Fibroblast of lung (primary cell): ENCODE measurements around the gene TUBGCP6.

Experiments
- EZH2 ChIP-seq: IDR thresholded peaks from 2 replicates; pipeline ENCODE4 v1.5.1; 2012; ENCODE audit warnings: low read length, control low read depth, mild to moderate bottlenecking; ENCODE audit errors: missing control alignments
- TF ChIP-seq, protein P1 (sequence below), 2 donors: IDR thresholded peaks in 1 of 2; conservative IDR thresholded peaks in 1 of 2; 1 replicate in 1 of 2; 2 replicates in 1 of 2; pipeline ENCODE4 v1.5.1; 2011 to 2012; ENCODE audit warnings: low read length in 2 of 2, control low read depth in 1 of 2, inconsistent platforms in 1 of 2, low read depth in 1 of 2, mild to moderate bottlenecking in 1 of 2

GRCh38 chr22:50293441-50294318, 48.9 kb upstream of the TUBGCP6 start:
- TF ChIP-seq, protein P1, sequence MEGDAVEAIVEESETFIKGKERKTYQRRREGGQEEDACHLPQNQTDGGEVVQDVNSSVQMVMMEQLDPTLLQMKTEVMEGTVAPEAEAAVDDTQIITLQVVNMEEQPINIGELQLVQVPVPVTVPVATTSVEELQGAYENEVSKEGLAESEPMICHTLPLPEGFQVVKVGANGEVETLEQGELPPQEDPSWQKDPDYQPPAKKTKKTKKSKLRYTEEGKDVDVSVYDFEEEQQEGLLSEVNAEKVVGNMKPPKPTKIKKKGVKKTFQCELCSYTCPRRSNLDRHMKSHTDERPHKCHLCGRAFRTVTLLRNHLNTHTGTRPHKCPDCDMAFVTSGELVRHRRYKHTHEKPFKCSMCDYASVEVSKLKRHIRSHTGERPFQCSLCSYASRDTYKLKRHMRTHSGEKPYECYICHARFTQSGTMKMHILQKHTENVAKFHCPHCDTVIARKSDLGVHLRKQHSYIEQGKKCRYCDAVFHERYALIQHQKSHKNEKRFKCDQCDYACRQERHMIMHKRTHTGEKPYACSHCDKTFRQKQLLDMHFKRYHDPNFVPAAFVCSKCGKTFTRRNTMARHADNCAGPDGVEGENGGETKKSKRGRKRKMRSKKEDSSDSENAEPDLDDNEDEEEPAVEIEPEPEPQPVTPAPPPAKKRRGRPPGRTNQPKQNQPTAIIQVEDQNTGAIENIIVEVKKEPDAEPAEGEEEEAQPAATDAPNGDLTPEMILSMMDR (conservative IDR thresholded peaks at IDR 0.05 in 1 of 2, IDR thresholded peaks at IDR 0.05 in 1 of 2; ENCODE audit: low read depth in 1 of 2, low read length in 2 of 2) = no peak
- TF ChIP-seq EZH2 = no peak
